Stomach (tissue), 9 donors: ENCODE results near the gene MTMR3. TPM values are rescaled to one million over a fixed set of nuclear protein-coding genes. Genes with fewer than 3 reads are reported as not detected.
A peak's percentile ranks its signal among the peaks of the same experiment; 100 is the strongest.

Source experiments
- DNase-seq, 2 donors: peaks; one replicate each; pipeline versions ENCODE4 v3.0.0 to v3.0.0-alpha.2; 2013 to 2019
- H3K27ac ChIP-seq, 5 donors: fragments of 200-600 bp in 4 of 5; sonication (generic) in 4 of 5; one replicate each; pipeline ENCODE4 v1.5.1; 2013 to 2019; ENCODE audit warnings: mild to moderate bottlenecking in 1 of 5, moderate library complexity in 1 of 5
- H3K27me3 ChIP-seq, 3 donors: fragments of 200-600 bp; sonication (generic); one replicate each; pipeline ENCODE4 v1.5.1; 2017 to 2019; ENCODE audit warnings: mixed run types in 1 of 3
- H3K36me3 ChIP-seq, 4 donors: fragments of 200-600 bp; sonication (generic); 1 replicate in 3 of 4; 2 replicates in 1 of 4; pipeline ENCODE4 v1.5.1; 2016 to 2019
- H3K4me1 ChIP-seq, 4 donors: fragments of 200-600 bp; sonication (generic); one replicate each; pipeline ENCODE4 v1.5.1; 2016 to 2019
- H3K4me3 ChIP-seq, 4 donors: fragments of 200-600 bp; sonication (generic) in 3 of 4; one replicate each; pipeline ENCODE4 v1.5.1; 2016 to 2019; ENCODE audit warnings: mild to moderate bottlenecking in 1 of 4
- H3K9me3 ChIP-seq, 4 donors: fragments of 200-600 bp; sonication (generic); one replicate each; pipeline ENCODE4 v1.5.1; 2016 to 2019
- EP300 ChIP-seq: sonication (generic); formaldehyde crosslinking; IDR thresholded peaks from one replicate; pipeline ENCODE4 v1.6.1; 2017; ENCODE audit warnings: antibody characterized with exemption
- POLR2A ChIP-seq, 4 donors: fragments of 450-650 bp; IDR thresholded peaks; one replicate each; pipeline ENCODE4 v1.6.1; 2016; ENCODE audit warnings: antibody characterized with exemption in 4 of 4, control low read depth in 2 of 4, mild to moderate bottlenecking in 1 of 4, moderate library complexity in 1 of 4
- POLR2AphosphoS5 ChIP-seq, 3 donors: sonication (generic); formaldehyde crosslinking; IDR thresholded peaks; one replicate each; pipeline ENCODE4 v1.6.1; 2016; ENCODE audit warnings: antibody characterized with exemption in 3 of 3
- WGBS, 5 donors: extraction: QIAGEN DNeasy Blood & Tissue Kit in 3 of 5; methylation state at CpG; one replicate each; pipeline versions ENCODE4 v1.1.5 to v1.1.7; 2013 to 2018; 5-methylcytosine and 5-hydroxymethylcytosine counted together
- intact Hi-C: fragments of 100-400 bp; cut with DNase I; formaldehyde crosslinking; loops from one replicate; pipeline ENCODE4 v1.15.1; 2023; ENCODE audit warnings: low total_unique reads
- polyA plus RNA-seq, 3 donors: library from polyadenylated mRNA; stranded (reverse); fragments of 200-250 nt; gene quantifications; one replicate each; pipeline ENCODE4 v1.2.3, GENCODE V29; 2013
- total RNA-seq, 5 donors: library from RNA; depleted of rRNA; stranded (reverse); fragments of >200 nt; gene quantifications; one replicate each; pipeline versions ENCODE4 v1.1.0 to v1.2.3, GENCODE V29; 2014 to 2016
- TF ChIP-seq, protein P1 (sequence below), 7 experiments: fragments of 450-650 bp in 4 of 7; fragments of 200-600 bp in 3 of 7; sonication (generic) in 3 of 7; IDR thresholded peaks; one replicate each; pipeline ENCODE4 v1.5.1; 2016 to 2019; ENCODE audit warnings: antibody characterized with exemption in 7 of 7, control low read depth in 2 of 7, mild to moderate bottlenecking in 1 of 7
- donor health status: healthy with polysubstance abuse.
- donor health status: Bipolar disorder and iron deficiency.
- donor health status: healthy.

Gene MTMR3
- total and polyA plus RNA-seq, 8 donors, result 7.3 to 120 (median 49.8) TPM

DNA sequence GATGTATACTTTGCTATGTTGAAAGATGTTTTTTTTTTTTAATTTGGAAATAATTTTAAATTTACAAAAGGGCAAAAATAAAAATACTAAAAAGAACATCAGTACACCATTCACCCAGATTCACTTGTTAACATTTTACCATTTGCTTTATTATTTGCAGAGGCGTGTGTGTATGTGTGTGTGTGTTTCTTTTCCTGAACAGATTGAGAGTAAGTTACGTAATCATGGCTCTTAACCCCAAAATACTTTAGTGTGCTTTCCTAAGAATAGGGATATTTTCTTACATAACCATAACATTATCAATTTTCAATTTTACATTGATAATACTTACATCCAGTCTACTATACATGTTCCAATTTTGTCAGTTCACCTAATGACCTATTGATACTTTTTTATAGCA is 105.7 kb downstream of the MTMR3 start:
- no peak for DNase-seq
- WGBS, 5 donors, result 67 to 81% (median 71%) methylated on average over 2 of the region's 2 CpGs
- H3K9me3 ChIP-seq, result no peaks in the 10 kb centered on the region
- peaks cover 4 to 90% (median 73%) of the 10 kb centered on the region in 4 donors for H3K36me3 ChIP-seq
- H3K4me1 ChIP-seq, result peaks cover 0 to 17% (median 3%) of the 10 kb centered on the region in 4 donors
- intact Hi-C loops, result no loop called here
- TF ChIP-seq EP300 (no peak), POLR2AphosphoS5 (IDR thresholded peaks at IDR 0.05) (no peak), POLR2A (IDR thresholded peaks at IDR 0.05) (no peak)
- TF ChIP-seq, protein P1, sequence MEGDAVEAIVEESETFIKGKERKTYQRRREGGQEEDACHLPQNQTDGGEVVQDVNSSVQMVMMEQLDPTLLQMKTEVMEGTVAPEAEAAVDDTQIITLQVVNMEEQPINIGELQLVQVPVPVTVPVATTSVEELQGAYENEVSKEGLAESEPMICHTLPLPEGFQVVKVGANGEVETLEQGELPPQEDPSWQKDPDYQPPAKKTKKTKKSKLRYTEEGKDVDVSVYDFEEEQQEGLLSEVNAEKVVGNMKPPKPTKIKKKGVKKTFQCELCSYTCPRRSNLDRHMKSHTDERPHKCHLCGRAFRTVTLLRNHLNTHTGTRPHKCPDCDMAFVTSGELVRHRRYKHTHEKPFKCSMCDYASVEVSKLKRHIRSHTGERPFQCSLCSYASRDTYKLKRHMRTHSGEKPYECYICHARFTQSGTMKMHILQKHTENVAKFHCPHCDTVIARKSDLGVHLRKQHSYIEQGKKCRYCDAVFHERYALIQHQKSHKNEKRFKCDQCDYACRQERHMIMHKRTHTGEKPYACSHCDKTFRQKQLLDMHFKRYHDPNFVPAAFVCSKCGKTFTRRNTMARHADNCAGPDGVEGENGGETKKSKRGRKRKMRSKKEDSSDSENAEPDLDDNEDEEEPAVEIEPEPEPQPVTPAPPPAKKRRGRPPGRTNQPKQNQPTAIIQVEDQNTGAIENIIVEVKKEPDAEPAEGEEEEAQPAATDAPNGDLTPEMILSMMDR (IDR thresholded peaks at IDR 0.05), result no peak
- no peak overlapping the region for H3K27ac ChIP-seq
- no peak overlapping the region for H3K4me3 ChIP-seq
- no peaks in the 10 kb centered on the region for H3K27me3 ChIP-seq

DNA sequence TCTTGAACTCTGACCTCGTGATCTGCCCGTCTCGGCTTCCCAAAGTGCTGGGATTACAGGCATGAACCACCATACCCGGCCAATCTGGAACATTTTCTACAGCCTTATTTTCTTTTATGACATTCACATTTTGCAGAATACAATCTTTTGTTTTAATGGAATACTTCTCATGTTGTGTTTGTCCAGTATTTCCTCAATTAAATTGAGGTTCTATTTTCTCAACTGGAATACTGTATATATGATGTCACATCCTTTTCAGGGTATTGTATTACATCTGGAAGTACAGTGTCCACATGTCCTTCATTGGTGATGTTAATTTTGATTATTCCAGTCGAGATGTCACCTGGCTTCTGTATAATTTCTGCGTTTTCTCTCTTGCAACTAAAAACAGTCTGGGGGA is 106.5 kb downstream of the MTMR3 start:
- Histone ChIP-seq H3K4me1 (peaks cover 0 to 24% (median 9%) of the 10 kb centered on the region in 4 donors), H3K27ac (no peak overlapping the region), H3K4me3 (no peak overlapping the region), H3K27me3 (no peaks in the 10 kb centered on the region), H3K9me3 (no peaks in the 10 kb centered on the region), H3K36me3 (peaks cover 4 to 87% (median 72%) of the 10 kb centered on the region in 4 donors)
- no peak for TF ChIP-seq POLR2AphosphoS5 (IDR thresholded peaks at IDR 0.05)
- TF ChIP-seq POLR2A (IDR thresholded peaks at IDR 0.05), result no peak
- TF ChIP-seq EP300, result no peak
- TF ChIP-seq, protein P1 (IDR thresholded peaks at IDR 0.05), result no peak
- intact Hi-C loops, result no loop called here
- 94 to 97% (median 96%) methylated on average over 6 of the region's 6 CpGs for WGBS, 5 donors
- DNase-seq, result no peak

DNA sequence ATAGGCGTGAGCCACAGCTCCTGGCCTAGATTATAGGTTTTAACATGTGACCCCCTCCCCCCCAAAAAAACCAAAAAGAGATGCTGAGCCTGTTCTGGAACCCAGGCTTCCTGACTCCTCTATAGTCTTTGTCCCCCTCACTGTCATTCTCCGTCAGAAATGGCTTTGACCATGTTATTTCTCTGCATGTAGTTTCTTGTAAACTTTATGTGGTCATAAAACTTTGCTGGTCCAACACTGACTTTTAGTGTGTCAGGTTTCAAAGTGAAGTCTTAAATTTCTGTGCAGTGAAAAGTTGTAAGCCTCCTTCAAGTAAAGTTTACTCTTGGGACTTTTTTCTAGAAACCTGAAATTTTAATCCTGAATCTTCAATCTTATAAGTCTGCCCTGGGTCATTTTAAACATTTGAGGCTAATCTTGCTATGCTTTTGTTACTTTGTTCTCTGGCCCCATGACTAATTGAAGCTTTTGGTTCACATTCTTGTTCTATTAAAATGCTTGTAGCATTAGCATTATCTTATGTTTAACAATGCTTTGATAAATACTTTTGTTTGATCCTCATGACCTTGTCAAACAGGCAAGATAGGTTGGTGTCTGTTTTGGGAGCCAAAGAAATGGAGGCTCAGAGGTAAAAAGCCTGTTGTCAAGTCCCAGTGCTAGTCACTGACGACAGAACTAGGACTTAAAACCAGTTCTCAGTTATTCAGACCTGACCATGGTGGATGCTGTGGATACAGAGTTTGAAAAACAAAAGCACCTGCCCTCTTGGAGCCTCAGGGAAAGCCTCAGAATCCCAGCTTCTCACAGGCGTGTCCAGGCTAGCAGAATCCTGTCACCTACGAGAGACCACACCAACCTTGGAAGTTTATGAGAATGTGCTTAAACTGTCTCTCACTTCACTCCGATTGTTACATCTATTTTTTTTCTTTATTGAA is 109.6 kb downstream of the MTMR3 start:
- no peak overlapping the region for H3K4me3 ChIP-seq
- no peak for DNase-seq
- peaks cover 0 to 60% (median 52%) of the 10 kb centered on the region in 4 donors for H3K36me3 ChIP-seq
- H3K4me1 ChIP-seq, result peaks cover 6 to 37% (median 17%) of the 10 kb centered on the region in 4 donors
- H3K27ac ChIP-seq, result no peak overlapping the region
- no peaks in the 10 kb centered on the region for H3K27me3 ChIP-seq
- 81 to 89% (median 82%) methylated on average over 6 of the region's 6 CpGs for WGBS, 5 donors
- TF ChIP-seq, protein P1 (IDR thresholded peaks at IDR 0.05), result no peak
- TF ChIP-seq POLR2A (IDR thresholded peaks at IDR 0.05) (no peak), POLR2AphosphoS5 (IDR thresholded peaks at IDR 0.05) (no peak), EP300 (no peak)
- intact Hi-C loops, result no loop called here
- H3K9me3 ChIP-seq, result no peaks in the 10 kb centered on the region

DNA sequence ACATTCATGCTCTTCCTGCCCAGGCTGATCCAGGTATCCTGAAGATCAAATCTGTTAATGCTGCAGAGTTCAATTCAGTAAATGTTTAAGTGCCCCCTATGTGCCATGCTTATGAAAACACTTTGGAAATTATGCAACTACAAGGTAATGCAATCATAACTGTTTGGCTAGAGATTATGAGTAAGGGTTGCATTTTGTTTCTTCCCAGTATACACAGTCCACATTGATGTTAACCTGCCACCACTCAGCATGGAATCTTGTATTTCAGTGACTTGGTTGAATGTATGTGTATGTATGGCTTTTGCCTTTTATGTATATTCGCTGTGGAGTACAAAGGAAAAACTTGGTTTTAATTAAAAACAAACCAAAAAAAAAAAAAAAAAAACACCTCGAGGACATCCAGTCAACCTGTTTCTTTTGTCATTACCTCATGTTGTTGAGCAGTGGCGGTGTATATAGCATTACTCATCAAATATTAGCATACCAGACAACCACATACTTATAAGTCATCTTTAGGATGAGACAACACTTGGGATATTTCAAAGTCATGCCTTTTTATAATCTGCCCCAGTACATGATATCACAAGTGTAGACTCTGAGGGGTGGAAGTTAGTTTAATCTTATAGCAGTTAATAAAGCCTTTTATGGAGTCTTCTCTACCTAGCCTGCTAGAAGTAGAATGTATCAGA is 111.2 kb downstream of the MTMR3 start:
- peaks cover 6 to 45% (median 17%) of the 10 kb centered on the region in 4 donors for H3K4me1 ChIP-seq
- no peak for TF ChIP-seq POLR2A (IDR thresholded peaks at IDR 0.05)
- TF ChIP-seq, protein P1 (IDR thresholded peaks at IDR 0.05), result peak in 1 of 7 experiments; percentile 9
- H3K36me3 ChIP-seq, result peaks cover 0 to 57% (median 55%) of the 10 kb centered on the region in 4 donors
- H3K9me3 ChIP-seq, result no peaks in the 10 kb centered on the region
- peak overlapping the region in 3 of 5 donors; percentile 0 to 73 (median 54) for H3K27ac ChIP-seq
- intact Hi-C loops, result no loop called here
- no peak for DNase-seq
- no peaks in the 10 kb centered on the region for H3K27me3 ChIP-seq
- 66 to 79% (median 70%) methylated on average over 3 of the region's 3 CpGs for WGBS, 5 donors
- no peak overlapping the region for H3K4me3 ChIP-seq
